Measurements from ENCODE around the gene ERI3.

Gene ERI3

DNA sequence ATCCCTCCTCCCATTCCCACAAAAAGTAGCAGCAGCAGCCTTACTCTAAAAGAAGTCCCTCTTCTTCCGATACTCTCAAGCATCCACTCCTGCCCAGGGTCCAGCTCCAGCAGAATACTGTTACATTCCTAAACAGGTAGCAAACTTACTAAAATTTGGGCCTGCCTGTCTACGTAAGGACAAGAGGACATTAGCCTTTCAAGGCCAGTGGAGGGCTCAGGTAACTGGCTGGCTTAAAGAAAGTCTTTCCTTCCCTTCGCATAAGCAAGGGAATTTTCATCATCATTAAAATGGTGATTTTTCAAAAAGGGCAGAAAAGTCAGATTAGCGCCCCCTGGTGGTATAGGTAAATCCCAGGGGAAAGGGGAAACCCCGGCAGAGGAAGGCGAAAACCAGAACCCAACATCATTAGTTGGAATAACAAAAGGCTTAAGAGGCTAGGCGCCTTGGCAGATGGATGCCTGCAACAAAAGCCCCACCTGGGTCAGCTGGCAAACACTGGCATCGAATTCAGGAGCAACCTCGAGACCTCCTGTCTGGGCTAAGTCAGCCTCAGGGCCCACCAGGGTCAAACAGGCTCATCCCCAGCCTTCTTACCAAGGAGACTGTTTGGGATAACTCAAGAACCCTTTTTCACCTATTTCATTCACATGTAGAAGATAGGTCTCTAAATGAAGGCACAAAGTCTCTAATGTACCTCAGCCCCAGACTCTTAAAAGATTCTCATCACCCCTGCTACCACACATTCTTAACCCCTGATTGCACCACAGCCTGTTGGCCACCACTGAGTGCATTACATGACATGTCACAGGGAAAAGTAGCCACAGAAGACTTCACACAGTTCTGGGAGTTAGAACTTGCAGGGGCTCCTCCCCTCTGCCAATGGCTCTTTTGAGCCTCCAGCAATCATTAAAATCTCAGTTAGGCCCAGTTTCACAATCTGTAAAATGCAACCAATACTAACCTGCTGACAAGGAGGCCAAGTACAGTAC is 36.7 kb downstream of the ERI3 start:
- peak in 3 of 56 donors; percentile 6 to 16 (median 9) for DNase-seq

DNA sequence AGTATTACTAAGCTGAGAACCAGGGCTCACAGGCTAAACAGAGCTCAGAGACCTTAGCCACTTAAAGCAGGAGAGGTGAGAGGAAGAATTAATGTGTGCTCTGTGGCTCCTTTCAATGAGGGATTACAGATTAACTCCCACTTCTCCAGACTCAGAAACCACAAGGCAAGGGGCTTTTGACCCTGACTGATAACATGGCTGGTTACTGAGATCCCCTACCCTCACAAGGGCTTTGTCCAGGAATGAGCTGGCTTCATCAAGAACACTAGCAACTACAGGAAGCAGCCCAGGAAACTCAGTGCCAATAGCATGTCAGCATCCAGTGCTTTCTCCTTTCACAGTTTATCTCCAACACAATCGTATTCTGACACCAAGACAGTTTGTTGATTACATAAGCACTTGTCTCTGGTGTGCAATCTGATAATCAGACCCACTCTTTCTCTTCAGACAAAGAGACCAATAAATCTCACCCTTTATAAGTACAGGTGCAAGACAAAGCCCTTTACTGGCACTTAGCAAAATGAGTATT is 38.8 kb downstream of the ERI3 start:
- no peak for DNase-seq

DNA sequence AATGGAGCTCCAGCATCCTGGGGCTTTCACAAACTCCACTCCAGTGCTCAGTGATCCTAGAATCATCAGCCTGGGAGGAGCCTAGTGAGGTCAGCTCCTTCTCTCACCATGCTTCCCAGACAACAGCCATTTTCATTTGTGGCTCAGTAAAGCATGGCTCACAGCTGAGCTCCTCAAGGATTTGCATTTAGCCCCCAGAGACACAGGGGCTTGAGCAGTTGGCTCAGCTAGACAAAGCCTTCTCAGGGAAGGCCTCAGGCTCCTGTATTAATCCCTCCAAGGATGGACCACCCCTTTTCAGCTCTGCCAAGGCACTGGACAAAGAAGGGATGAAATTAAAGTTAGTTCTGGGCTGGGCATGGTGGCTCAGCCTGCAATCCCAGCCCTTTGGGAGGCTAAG is 39.5 kb downstream of the ERI3 start:
- DNase-seq = no peak

DNA sequence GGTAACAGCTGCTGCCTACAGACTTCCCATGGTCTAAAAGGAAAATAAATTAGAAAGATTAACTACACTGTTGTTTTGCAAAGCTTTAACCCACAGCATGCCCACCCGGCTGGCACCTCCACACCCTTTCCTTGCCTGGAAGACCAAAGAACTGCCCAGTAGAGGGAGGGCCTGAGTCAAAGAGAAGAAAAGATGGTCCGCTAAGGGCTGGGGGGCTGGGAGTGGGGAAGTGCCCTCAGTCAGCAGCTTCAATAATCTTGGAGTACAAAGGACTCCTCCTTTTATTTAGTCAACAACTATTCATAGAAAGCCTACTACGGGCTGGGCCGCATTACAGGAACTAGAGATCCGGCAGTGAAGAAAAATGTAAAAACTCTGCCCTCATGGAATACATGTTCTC is 40.6 kb downstream of the ERI3 start:
- no peak for DNase-seq

GRCh38 chr1:44313265-44313918 is 41.7 kb downstream of the ERI3 start:
- no peak for DNase-seq

GRCh38 chr1:44312399-44313196 is 42.5 kb downstream of the ERI3 start:
- DNase-seq = no peak

DNA sequence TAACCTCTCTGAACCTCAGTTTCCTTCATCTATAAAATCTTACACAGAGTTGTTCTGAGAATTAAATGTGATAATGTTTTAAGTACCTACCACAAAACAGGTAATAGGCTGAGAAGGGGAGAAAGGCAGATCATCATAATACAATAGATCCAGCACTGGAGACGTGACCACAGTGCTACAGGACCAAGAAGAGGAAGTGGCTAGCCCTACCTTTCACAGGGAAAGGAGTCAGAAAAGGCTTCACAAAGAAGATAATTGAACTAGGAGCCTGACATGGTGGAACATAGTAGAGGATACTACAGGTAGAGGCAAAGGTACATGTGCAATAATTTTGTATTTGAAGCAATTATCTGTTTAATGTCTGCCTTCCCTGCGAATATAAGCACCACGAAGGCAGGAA is 45.1 kb downstream of the ERI3 start:
- DNase-seq = no peak

- no peak for DNase-seq
These were observed 49.1 kb downstream of the ERI3 start for GRCh38 chr1:44305962-44306422.

DNA sequence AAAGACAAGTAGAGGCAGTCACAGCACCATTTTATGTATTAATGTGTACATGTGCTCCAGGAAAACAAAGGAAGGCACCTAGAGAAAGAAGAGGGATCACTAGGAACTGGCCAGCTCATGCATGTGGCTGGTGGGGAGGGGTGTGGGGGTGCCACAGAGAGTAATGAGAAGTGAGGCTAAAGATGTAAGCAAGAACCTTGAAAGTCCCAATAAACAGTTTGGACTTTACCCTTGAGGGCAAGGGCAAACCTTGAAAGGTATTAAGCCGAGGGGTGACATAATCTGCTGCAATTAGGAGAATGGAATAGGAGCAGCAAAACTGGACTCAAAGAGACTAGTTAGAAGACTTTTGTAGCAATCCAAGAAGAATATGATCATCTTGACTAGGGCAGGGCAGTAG is 51.5 kb downstream of the ERI3 start:
- no peak for DNase-seq

DNA sequence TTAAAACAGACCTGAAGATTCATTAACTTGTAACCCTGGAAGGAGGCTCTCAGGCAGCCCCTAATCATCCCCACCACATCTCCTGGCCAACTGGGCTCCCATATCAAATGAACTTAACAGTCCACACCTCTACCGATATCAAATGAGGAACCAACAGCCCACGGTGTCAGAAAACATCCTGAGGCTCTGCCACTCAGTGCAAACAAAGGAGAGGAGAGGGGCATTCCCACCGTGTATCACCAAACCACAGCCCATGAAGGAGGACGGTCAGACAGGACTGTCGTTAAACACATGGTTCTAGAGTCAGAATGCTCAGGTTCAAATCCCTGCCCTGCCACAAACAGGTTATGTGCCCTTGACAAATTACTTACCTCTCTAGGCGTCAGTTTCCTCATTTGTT is 52.5 kb downstream of the ERI3 start:
- DNase-seq = no peak

GRCh38 chr1:44301442-44301841 is 53.6 kb downstream of the ERI3 start:
- no peak for DNase-seq

DNA sequence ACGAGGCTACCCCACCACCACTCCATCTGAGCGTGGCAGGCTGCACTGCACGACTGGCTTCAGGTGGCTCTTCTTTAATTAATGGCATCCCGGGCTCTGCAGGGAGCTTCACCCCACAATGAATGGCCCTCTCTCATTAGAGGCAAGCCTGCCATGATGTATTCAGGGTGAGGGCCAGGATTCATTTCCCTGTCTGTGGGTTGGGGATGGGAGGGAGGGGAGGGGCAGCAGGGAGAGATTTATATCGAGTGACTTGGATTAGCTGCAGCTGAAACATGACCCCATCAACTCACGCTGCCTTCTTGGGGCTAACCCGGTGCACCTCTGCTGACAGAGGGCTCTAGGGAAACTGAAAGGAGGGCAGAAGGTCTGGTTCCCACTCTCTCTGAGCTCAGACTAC is 54.2 kb downstream of the ERI3 start:
- no peak for DNase-seq

- no peak for DNase-seq
These were observed 57.2 kb downstream of the ERI3 start for GRCh38 chr1:44297695-44298400.

DNA sequence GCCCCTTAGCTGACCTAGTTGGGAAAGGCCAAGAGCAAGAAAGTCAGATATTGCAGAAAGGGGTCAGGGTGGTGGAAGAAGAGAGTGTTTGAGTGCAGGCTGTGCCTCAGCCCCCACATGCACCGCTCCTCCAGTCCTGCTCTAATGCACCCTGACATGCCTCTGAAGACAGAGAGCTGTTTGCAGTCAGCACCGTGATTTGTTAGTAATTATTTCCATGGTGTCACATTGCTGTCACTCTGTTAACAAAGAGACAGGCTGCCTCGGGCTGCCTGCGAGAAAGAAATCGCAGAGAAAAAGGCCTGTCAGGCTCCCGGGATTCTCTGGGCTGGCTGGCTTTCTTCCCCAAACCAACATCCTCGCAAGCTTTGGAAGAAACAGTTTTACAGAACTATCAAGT is 58.3 kb downstream of the ERI3 start:
- DNase-seq = no peak

DNA sequence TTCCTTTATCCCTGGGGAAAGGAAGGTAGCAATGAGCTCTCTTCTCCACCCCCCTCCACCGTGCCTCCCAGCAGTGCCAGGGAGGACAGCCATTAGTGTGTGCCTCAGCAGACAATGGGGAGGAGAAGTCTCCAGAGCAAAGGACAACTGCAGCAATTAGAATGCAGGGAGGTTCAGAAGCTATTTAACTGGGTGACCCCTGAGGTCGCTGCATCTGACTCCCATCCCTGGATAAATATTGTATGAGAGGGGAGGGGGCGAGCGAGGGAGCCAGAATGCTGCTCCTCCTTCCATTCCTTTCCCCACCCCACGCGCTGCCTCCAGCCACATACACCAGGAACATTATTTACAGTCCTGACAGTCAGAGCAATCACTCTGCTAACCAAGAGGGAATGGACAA is 59.0 kb downstream of the ERI3 start:
- no peak for DNase-seq

- DNase-seq = peak in 36 of 56 donors; percentile 6 to 76 (median 32)
These were observed 60.5 kb downstream of the ERI3 start for GRCh38 chr1:44294588-44295007.

- DNase-seq = peak in 1 of 56 donors; percentile 9
These were observed 61.2 kb downstream of the ERI3 start for GRCh38 chr1:44293761-44294315.

DNA sequence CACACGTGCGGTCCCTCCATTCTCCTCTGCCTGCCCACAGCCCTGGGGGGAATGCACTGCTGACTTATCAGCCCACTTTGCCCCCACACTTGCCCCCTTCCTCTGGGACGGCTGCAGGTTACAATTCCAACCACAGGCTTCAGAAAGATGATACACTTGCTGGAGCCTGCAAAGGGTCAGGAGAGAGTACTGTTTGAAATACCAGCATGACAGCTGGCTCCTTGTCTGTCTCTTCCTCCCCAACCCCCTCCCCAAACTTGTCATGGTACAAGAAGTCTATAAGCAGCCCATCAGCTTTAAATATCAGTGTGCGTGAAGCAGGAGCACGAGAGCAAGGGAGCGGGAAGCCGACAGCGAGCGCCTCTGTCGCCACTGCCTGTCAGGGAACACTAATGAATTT is 62.4 kb downstream of the ERI3 start:
- no peak for DNase-seq

- no peak for DNase-seq
These were observed 64.6 kb downstream of the ERI3 start for GRCh38 chr1:44290250-44291094.
